GM21529 (cell line): Measurements from ENCODE around the gene ERN1.
A peak's percentile ranks its signal among the peaks of the same experiment; 100 is the strongest.
"Not testable (repeated sequence)": the region's sequence is repeated elsewhere in the genome, so short reads cannot be mapped to it uniquely, and the experiment has no call there.

ENCODE experiments used
- ATAC-seq: cut with Tn5 transposase; IDR thresholded peaks from one replicate; pipeline ENCODE4 v1.9.1; 2021; ENCODE audit not compliant: unreplicated experiment

The ERN1 gene

DNA sequence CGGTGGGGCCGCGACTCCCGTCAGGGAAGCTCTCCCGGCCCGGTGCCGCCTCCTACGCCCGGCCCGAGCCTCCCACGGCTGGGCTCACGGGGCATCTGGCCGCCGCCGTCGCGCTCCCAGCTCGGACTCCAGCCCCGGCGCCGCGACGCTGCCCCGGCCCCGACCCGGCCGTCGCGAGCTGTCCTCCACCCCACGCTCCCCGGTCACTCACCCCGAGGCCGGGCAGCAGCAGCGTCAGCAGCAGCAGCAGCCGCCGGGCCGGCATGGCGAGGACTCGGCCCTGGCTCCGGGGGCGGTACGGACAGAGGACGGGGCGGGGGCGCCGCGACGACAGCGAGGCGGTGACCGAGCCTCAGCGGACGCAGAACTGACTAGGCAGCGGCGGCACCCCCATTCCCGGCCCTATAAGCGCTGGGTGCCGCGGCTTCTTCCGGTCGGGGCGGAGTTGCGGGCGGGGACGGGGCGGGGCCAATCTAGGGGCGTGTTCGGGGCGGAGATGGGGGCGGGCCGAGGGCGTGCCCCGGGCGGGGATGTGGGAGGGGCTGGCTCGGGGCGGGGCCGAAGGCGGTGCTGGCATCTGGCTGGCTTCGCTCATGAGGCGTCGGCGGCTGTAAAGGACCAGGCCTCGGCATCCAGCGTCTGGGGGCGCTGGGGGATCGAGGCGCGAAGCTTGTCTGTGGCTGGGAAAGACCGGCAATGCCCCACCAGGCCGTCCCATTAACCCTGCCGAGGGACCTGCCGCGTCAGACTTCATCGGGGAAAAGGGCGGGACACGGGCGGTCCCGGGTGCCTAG lies at the start of gene ERN1:
ERN1 (minus strand) TSS at position 380 of the 794 bp plus-strand sequence; CDS start at position 265, 115 bp downstream.
- peak; percentile 69 for ATAC-seq

DNA sequence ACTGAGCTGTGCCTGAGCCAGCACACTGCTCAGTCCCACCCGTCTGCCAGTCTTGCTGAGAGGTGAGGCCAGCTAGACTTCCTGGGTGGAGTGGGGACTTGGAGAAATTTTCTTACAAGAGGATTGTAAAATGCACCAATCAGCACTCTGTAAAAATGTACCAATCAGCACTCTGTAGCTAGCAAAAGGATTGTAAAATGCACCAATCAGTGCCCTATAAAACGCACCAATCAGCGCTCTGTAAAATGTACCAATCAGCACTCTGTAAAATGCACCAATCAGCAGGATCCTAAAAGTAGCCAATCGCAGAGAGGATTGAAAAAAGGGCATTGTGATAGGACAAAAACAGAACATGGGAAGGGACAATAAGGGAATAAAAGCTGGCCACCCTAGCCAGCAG lies 49.1 kb upstream of the ERN1 start:
- not testable (repeated sequence) for ATAC-seq

DNA sequence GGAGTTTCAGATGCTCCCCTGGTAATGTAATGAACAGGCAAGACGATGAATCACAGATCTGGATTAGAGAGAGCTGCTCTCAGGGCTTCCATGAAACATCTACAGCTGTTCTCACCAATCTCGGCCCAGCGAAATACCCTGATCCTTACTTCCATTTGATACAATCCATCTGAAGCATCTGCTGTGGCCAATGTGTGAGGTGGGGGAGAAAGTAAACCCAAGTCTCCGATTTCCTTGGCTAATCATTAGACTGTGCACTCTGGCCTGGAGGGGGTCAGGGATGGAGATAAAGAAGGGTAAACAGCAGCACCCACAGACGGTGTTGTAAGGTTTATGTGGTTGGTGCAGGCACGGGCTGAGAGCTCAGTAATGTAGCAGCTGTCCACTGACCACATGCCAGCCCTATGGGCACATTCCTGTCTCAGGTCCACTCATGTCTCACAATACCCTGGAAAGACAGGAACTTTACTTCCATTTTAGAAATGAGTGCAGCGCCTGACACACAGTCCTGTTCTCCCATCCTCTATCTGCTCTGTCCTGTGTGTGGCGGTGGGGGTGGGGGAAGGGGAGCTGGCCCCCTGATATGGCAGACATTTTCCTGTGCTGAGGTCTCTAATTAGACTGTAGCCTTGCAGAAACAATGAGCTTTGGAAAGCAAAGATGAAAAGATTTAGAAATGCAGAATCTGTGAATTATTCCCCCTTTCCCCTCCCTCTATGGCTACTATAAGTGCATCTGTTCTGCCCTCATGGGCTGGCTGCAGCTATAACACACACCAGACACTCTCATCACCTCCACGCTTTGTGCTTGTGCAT lies 48.3 kb upstream of the ERN1 start:
- no peak for ATAC-seq

DNA sequence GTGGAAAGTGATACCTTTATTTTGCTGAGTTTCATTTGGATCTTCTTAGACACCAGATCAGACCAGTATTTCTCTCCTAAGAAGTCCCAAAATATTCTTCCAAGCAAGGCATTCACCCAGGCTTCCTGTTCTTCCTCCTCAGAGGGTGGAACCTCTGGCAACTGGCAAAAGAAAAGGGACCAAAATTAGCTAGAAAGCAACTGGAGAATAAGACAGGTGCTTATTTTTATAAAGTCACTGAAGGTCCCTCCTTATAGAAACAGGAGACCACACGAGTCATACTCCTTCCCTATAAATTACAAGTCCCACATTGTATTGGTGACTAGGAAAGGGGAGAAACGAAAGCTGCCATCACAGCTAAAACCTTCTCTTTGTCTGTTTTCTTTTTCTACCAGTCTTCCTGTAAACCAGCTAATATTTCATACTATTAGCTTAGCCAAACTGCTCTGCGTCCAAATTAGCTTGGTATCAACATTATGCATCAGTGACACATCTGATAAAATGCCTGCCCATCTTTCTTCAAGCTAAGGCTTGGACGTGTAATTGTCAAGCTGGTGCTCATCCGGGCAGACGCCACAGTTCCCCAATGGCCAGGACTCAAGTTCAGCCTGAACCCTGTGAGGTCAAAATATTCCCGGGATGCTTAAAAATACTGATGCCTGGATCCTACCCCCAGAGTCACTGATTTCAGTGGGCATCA lies 47.5 kb upstream of the ERN1 start:
- no peak for ATAC-seq

DNA sequence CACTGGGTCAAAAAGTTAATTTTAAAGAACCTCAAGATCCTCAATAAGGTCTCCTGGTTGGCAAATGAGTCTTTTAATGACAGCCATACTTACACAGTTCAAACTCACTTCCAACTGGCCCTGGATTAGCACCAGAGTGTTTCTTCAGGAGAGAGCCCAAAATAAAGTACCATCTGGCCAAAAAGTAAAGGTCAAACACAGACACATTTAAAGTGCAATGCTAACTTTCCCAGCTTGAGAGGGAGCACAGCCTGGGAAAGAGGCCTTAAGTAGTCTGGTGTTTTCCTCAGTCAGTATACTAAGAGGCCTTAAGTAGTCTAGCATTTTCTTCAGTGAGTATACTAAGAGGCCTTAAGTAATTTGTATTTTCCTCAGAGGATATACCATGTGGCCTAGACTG lies 46.6 kb upstream of the ERN1 start:
- ATAC-seq, result no peak

DNA sequence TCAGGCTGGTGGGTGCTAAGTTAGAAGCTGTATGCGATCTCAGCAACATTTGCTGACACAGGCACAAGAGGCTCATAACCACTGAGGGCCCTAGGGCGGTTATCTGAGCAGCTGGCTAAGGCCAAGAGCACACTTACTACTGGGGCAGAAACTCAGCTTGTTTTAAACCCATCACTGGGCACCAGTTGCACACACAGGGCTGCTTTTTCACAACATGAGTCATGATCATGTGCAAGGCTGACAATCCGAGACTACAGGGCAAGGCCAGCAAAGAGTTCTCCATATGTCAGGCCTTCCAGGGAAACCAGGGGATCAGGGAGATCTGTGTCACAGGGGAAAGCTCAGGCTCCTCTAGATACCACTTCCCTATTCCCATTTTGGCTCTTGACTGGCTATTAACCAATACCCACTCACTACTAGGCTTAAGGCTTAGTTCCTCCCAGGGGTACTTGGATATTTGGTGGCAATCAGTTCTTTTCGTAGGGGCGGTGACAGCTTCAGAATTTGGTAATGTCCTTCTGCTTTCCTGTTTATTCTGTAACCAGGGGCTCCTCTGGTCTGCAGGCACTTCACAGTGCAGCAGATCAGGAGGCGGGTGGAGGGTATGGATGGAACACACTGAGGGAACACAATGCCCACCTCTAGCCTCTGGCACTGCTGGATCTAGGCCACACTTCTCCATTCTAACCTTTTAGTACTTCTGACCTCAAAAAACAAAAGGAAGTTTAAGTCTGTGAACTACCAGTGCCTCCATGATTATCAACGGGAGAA lies 44.9 kb upstream of the ERN1 start:
- ATAC-seq, result no peak

DNA sequence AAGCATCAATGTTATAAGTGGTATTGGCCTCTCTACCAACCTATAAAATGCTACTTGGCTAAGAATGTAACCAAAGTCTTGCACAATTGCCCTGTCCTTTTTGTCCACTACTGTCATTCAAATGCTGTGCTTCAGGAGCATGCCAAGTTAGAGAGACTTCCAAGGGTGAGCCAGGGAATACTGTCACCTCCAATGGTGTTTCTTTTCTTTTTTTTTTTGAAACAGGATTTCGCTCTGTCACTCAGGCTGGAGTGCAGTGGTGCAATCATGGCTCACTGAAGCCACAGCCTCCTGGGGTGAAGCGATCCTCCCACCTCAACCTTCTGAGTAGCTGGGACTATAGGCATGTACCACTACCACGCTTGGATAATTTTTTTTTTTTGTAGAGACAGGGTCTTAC lies 43.7 kb upstream of the ERN1 start:
- ATAC-seq, result no peak

DNA sequence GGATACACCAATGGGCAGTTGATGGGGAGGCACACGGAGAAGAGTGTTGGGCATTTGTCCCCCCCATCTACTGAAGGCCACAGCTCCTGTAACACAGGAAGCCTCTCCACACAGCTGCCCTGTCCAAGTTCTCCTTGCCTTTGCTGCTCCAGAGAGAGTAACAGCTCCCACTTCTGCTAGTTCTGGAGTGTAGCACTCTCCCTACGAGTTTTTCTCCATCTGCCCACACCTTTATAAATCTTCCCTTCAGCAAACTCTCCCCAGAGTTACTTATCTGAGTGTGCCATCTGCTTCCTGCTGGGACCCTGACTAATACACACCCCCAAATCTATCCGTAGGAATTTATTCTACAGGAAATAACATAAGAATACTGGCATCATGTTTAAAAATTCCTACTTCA lies 42.6 kb upstream of the ERN1 start:
- ATAC-seq, result no peak

DNA sequence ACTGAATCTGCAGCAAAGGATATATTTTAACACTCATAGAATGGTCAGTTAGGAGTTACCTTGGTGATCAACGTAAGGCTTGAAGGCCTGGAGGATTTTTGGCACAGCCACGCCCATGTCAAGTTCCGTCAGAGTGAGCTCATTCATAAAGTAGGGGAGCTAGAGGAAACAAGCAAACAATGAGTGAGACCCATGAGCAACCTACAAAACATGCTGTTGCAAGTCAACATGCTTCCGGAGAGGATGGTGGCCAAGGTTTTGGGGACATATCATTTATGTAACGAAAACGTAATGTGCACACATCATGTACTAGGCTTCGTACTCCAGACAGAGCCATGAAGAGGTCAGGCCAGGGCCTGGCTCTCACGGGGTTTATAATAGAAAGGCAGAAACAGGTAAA lies 41.1 kb upstream of the ERN1 start:
- no peak for ATAC-seq

DNA sequence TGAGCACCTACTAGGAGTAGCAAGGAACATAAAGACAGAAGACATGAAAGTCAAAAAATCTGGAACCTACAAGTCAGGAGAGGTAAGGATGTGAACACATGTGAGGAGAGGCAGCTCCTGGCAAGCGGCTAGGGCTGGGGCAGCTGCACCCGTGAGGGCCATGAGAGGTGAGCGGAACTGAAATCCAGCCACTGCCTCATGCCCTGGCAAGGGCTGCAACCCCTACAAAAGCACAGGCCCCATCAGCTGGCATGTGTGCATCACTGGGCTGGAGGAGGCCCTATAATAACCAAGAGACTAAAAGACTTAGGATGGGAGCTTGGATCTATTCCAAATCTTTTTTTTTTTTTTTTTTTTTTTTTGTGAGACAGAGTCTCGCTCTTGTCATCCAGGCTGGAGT lies 40.3 kb upstream of the ERN1 start:
- ATAC-seq, result no peak

DNA sequence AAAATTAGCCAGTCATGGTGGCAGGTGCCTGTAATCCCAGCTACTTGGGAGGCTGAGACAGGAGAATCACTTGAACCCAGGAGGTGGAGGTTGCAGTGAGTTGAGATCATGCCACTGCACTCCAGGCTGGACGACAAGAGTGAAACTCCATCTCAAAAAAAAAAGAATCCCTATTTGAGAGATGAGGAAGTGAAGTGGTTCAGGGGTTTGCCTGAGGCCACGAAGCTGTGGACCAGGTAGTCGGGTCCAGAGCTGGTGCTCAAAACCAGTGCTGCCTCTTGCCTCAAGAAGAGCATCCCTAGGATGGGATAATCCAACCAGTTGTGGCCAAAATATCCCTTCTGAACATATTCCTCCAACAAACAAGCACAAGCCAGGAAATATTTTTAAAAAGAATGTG lies 37.7 kb upstream of the ERN1 start:
- ATAC-seq, result not testable (repeated sequence)

DNA sequence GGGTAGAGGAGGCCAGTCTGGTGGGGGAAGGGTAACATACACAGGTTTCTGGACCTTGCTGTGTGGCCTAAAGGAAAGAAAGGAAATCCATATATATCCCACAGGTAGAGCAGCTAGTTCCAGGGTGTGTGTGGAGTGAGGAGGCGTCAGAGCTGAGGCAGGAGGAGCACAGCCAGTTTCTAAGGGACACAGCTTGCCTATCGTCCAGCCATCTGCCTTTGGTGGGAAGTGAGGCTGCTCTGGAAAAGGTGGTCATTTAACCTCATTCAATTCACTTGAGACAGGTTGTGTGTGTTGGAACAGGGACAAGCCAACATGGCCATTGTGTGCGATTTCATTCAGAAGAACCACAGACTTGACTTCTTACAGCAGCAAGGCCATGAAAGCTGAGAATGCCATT lies 36.9 kb upstream of the ERN1 start:
- no peak for ATAC-seq

DNA sequence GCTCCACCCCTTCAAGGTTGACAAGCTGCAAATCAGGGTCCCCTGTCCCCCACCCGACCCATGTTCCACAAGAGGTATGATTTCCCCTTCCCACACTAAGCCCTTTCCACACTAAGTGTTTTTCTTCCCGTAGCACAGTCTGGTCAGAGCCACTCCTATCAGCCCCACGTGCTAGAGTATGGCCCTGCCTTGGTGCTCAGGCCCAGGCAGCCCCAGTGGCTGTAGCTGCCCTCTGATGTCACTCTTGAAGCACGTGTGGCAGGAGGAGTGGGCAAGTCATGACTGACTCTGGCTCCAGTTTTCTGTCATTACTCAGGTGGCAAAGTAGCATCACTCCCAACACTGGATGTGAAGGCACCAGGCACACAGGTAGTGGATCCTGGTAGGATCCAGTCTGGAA lies 35.4 kb upstream of the ERN1 start:
- no peak for ATAC-seq

DNA sequence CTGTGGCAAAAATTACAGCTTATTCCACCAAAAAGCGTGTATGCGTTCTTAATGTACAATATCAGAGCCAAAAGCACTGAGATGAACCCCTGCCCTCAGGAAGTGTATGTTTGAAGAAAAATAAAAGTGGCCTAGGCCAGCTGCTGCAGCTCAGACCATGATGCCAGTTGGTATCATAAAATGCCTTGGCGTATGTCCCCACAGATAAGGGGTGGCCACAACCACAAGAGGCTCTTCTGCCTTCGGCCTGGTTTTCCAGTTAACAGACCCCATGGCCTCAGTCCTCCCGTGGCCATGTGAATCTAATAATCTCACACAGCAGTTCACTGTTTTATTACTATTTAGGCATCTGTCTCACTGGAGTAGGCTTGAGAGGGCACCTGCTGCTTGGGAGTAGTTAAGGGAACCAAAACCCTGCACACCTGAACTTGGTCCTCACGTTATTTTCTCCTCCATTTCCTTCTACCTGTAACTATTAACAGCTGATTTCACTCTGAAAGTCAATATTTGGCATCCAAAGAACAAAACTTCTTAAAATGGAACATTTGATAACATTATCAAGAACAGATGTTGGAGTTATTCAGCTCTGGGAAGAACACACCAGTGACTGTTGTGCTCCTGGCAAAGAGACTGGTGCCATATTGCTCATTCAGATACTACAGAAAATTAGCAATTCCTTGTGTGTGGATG lies 34.8 kb upstream of the ERN1 start:
- no peak for ATAC-seq

DNA sequence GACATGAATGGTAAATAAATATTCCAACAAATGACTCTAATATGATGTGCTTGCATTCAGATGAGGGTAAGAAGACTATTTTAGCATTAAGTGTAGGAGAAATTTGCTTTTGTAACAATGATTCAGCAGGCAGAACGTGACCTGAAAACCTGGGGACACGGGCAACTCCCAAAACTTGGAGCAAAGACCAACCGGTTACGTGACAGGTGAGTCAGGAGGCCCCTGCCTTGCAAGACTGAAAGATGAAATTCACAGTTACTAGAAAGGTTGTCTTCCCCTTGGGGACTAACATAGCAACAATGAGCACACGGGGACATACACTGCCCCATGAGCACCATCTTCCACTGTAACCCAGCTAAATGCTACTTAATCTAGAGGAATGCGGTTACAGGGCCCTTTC lies 33.5 kb upstream of the ERN1 start:
- no peak for ATAC-seq

DNA sequence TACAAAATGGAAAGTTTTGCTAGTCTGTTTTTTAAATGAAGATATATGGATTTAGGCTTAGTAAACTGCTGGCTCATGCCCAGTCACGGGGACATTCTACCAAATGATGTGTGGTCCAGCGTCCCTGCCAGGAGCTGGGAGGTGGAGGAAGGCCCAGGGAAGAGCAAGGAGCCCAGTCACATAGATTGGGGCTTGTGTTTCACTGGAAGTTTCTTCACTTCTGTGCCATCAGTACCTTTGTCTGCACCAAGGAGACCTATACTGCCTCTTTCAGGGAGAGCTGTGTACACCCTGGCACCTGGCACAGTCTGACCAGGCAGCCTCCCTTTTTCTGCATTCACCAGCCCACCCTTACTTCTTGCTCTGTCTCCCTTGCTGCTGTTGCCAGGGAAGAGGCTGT lies 32.6 kb upstream of the ERN1 start:
- no peak for ATAC-seq

DNA sequence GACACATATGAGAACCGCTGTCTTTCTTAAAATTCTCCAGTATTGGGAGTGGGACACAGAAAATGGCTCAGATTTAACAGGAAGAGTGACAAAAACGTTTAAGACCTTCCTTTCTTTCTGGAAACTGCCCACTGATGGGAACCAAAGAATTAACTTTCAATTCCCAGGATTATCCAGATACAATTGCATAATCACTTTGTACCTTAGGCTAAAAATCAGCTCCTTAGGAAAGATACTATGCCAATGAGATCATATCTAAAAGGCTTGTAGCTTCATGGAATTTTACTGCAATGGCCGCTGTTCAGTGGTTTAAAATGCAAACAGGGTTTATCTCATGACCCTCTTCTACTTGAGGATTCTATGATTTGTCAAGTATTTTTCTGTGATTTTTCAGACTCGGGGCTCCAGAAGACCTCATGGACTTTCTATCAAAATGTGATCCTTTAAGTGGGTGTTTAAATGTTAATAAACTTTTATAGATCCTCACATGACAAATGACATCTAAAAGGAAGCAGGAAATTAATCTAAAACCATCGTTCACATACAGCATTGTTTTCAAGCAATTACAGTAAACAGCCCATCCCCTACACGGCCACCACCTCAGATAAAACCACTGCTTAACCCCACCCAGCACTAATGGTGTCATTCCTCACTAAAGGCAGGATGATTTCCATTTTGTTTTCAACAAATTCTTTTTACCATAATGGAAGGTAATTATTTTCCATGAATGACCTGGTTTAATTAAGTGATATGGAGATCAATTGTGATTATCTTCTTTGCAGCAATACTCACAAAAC lies 31.6 kb upstream of the ERN1 start:
- no peak for ATAC-seq

DNA sequence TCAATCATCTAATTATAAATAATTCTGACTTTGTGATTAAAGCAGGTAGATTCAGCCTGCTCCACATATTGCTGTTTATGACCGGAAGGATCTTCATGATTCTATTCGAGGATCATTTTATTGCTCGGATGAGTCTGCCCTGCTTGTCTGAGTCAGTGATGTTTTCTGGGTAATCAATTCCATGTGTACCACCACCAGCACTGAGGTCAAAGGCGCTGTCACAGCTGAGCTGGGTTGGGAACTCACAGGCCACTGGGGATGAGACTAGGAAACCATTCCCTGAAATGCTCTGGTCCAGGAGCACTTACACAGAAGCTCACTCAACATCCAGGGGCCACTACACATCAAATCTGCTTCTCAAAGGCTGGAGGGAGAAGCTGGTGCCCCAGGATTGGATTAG lies 30.4 kb upstream of the ERN1 start:
- no peak for ATAC-seq

DNA sequence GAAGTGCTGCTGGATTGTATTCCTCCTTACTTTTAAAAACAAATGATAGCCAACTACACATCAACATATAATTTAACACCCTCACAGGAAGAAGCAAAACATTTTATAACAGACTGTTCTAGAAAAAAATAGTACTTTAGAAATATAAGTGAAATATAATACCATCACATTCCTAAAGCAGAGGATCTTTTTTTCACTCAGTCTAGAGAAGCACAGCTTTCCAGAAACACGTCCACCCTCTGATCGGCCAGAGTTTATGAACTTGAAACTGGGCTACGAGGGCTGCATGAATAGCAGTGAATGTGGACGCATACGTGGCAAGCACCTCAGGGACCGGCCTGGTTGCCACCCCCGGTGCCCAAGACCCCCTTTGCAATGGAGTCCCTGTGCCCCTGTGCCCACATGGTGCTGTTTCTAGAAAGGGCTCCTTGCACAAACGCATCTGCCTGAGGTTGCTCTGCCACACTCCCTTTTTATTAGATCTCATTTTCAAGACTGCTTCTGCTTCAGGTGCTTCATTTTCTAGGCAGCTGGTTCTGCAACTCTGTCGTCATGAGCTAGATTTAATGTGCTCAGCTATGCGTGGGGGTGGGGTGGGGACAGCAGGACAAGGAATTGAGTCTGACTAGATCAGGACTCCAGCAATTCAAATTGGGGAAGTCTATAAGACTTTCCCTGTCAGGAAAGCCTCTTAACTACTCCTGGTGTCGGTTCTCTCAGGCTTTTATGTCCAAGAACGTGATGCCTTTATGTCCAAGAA lies 29.1 kb upstream of the ERN1 start:
- no peak for ATAC-seq
